ENCODE data around the gene GPR84. TPM values are rescaled to one million over a fixed set of nuclear protein-coding genes. Genes with fewer than 3 reads are reported as not detected.

The GPR84 gene
- total and polyA plus RNA-seq, 4 experiments from 2014 or later: 0.36 TPM; not detected in 3

GRCh38 chr12:54360717-54361456 is 3.4 kb downstream of the GPR84 start:
- H3K36me3 ChIP-seq (ENCODE audit: insufficient read depth, low read length): no peaks in the 10 kb centered on the region
- Mint-ChIP-seq H3K9me3 (no peaks in the 10 kb centered on the region), H3K27me3 (no peaks in the 10 kb centered on the region), H3K27ac (peak overlapping the region in 5 of 7 donors; percentile 30 to 88 (median 77)), H3K4me3 (peak overlapping the region in 4 of 8 donors; percentile 45 to 67 (median 56)), H3K4me1 (peaks cover 14 to 26% (median 22%) of the 10 kb centered on the region in 4 donors), H3K36me3 (no peaks in the 10 kb centered on the region)
- no peaks in the 10 kb centered on the region for H3K27me3 ChIP-seq (ENCODE audit: insufficient read depth, low read length)
- peaks cover 44% of the 10 kb centered on the region for H3K4me1 ChIP-seq (ENCODE audit: insufficient read depth, low read length)
- H3K4me3 ChIP-seq (ENCODE audit: low read length in 2 of 2): no peak overlapping the region
- peak in 3 of 5 donors; percentile 28 to 48 (median 43) for DNase-seq
- CTCF ChIA-PET (ENCODE audit: partially characterized antibody): interaction anchor here (0.8 to 6.6 kb wide), 17 partner anchors 18 to 145 kb away, joined by 3 to 110 read pairs (median 6); partner anchors contain the start of genes COPZ1 and NCKAP1L
- H3K27ac ChIP-seq (ENCODE audit: low read depth, low read length): no peak overlapping the region
- POLR2A ChIA-PET (ENCODE audit: partially characterized antibody): interaction anchor here (0.8 to 3.3 kb wide), 6 partner anchors 18 to 81 kb away, joined by 3 to 17 read pairs (median 3); partner anchors contain the start of genes COPZ1 and HNRNPA1
- H3K9me3 ChIP-seq (ENCODE audit: control insufficient read depth in 1 of 2, low read length in 2 of 2): no peaks in the 10 kb centered on the region
- intact Hi-C loops (cut with micrococcal nuclease): no loop called here

GRCh38 chr12:54359762-54360351 is 4.4 kb downstream of the GPR84 start:
- Mint-ChIP-seq H3K4me3 (peak overlapping the region in 1 of 8 donors; percentile 60), H3K27ac (peak overlapping the region in 1 of 7 donors; percentile 52), H3K27me3 (no peaks in the 10 kb centered on the region), H3K36me3 (peaks cover 0 to 3% of the 10 kb centered on the region in 2 donors), H3K4me1 (peaks cover 14 to 25% (median 21%) of the 10 kb centered on the region in 4 donors), H3K9me3 (no peaks in the 10 kb centered on the region)
- DNase-seq: no peak
- POLR2A ChIA-PET (ENCODE audit: partially characterized antibody): interaction anchor here (0.8 to 4.0 kb wide), 26 partner anchors 8 to 858 kb away, joined by 3 to 62 read pairs (median 7); partner anchors contain the start of genes CBX5, COPZ1, HNRNPA1 and ITGA5
- Histone ChIP-seq H3K4me1 (ENCODE audit: insufficient read depth, low read length) (peaks cover 43% of the 10 kb centered on the region), H3K27ac (ENCODE audit: low read depth, low read length) (peak overlapping the region; percentile 95), H3K9me3 (ENCODE audit: control insufficient read depth in 1 of 2, low read length in 2 of 2) (no peaks in the 10 kb centered on the region), H3K27me3 (ENCODE audit: insufficient read depth, low read length) (no peaks in the 10 kb centered on the region), H3K4me3 (ENCODE audit: low read length in 2 of 2) (peak overlapping the region; percentile 83 to 91), H3K36me3 (ENCODE audit: insufficient read depth, low read length) (no peaks in the 10 kb centered on the region)
- intact Hi-C loops (cut with micrococcal nuclease): loop anchor here (1.0 to 10.0 kb wide), 7 partner anchors 8 to 365 kb away; partner anchors contain the start of genes CBX5, COPZ1 and HNRNPA1
- CTCF ChIA-PET (ENCODE audit: partially characterized antibody): interaction anchor here (0.7 to 6.6 kb wide), 16 partner anchors 9 to 145 kb away, joined by 3 to 110 read pairs (median 6); partner anchors contain the start of gene COPZ1

- Histone ChIP-seq H3K4me3 (ENCODE audit: low read length in 2 of 2) (peak overlapping the region; percentile 87 to 91), H3K9me3 (ENCODE audit: control insufficient read depth in 1 of 2, low read length in 2 of 2) (no peaks in the 10 kb centered on the region), H3K27me3 (ENCODE audit: insufficient read depth, low read length) (no peaks in the 10 kb centered on the region), H3K27ac (ENCODE audit: low read depth, low read length) (peak overlapping the region; percentile 95), H3K36me3 (ENCODE audit: insufficient read depth, low read length) (no peaks in the 10 kb centered on the region), H3K4me1 (ENCODE audit: insufficient read depth, low read length) (peaks cover 36% of the 10 kb centered on the region)
- Mint-ChIP-seq H3K4me1 (peaks cover 10 to 18% (median 14%) of the 10 kb centered on the region in 4 donors), H3K27ac (no peak overlapping the region), H3K9me3 (no peaks in the 10 kb centered on the region), H3K36me3 (peaks cover 0 to 5% of the 10 kb centered on the region in 2 donors), H3K27me3 (no peaks in the 10 kb centered on the region), H3K4me3 (no peak overlapping the region)
- CTCF ChIA-PET (ENCODE audit: partially characterized antibody): interaction anchor here (0.7 to 6.6 kb wide), 17 partner anchors 9 to 144 kb away, joined by 3 to 110 read pairs (median 5); partner anchors contain the start of gene COPZ1
- POLR2A ChIA-PET (ENCODE audit: partially characterized antibody): interaction anchor here (0.6 to 4.0 kb wide), 28 partner anchors 8 to 858 kb away, joined by 3 to 62 read pairs (median 6); partner anchors contain the start of genes CBX5, COPZ1, HNRNPA1 and ITGA5
- intact Hi-C loops (cut with micrococcal nuclease): loop anchor here (1.0 to 10.0 kb wide), 7 partner anchors 9 to 364 kb away; partner anchors contain the start of genes CBX5, COPZ1 and HNRNPA1
- DNase-seq: peak; percentile 93 to 99 (median 95)
These were observed 5.1 kb downstream of the GPR84 start for GRCh38 chr12:54358945-54359761.

- Mint-ChIP-seq H3K4me1 (peaks cover 4 to 11% (median 7%) of the 10 kb centered on the region in 4 donors), H3K9me3 (no peaks in the 10 kb centered on the region), H3K4me3 (no peak overlapping the region), H3K27ac (no peak overlapping the region), H3K36me3 (peaks cover 0 to 5% of the 10 kb centered on the region in 2 donors), H3K27me3 (no peaks in the 10 kb centered on the region)
- Histone ChIP-seq H3K4me1 (ENCODE audit: insufficient read depth, low read length) (peaks cover 28% of the 10 kb centered on the region), H3K27me3 (ENCODE audit: insufficient read depth, low read length) (no peaks in the 10 kb centered on the region), H3K9me3 (ENCODE audit: control insufficient read depth in 1 of 2, low read length in 2 of 2) (no peaks in the 10 kb centered on the region), H3K27ac (ENCODE audit: low read depth, low read length) (peak overlapping the region; percentile 95), H3K36me3 (ENCODE audit: insufficient read depth, low read length) (no peaks in the 10 kb centered on the region), H3K4me3 (ENCODE audit: low read length in 2 of 2) (peak overlapping the region; percentile 87 to 91)
- peak; percentile 38 to 78 (median 49) for DNase-seq
- ChIA-PET CTCF (ENCODE audit: partially characterized antibody) (interaction anchor here (0.7 to 6.6 kb wide), 19 partner anchors 10 to 144 kb away, joined by 3 to 110 read pairs (median 10); partner anchors contain the start of gene COPZ1), POLR2A (ENCODE audit: partially characterized antibody) (interaction anchor here (0.9 to 4.0 kb wide), 24 partner anchors 7 to 857 kb away, joined by 3 to 62 read pairs (median 7); partner anchors contain the start of genes CBX5, COPZ1, HNRNPA1 and ITGA5)
- intact Hi-C loops (cut with micrococcal nuclease): loop anchor here (2.0 to 10.0 kb wide), 3 partner anchors 108 to 364 kb away; no protein-coding TSS in a partner anchor
These were observed 5.9 kb downstream of the GPR84 start for GRCh38 chr12:54358191-54358944.

- peak overlapping the region in 4 of 7 donors; percentile 8 to 60 (median 26) for H3K27ac Mint-ChIP-seq
These were observed 6.6 kb downstream of the GPR84 start for GRCh38 chr12:54357506-54358190.

More at GRCh38 chr12:54357506-54358190, 6.6 kb downstream of the GPR84 start:
- DNase-seq: no peak
- Histone ChIP-seq H3K27ac (ENCODE audit: low read depth, low read length) (peak overlapping the region; percentile 95), H3K4me3 (ENCODE audit: low read length in 2 of 2) (no peak overlapping the region), H3K36me3 (ENCODE audit: insufficient read depth, low read length) (no peaks in the 10 kb centered on the region), H3K4me1 (ENCODE audit: insufficient read depth, low read length) (peaks cover 29% of the 10 kb centered on the region), H3K9me3 (ENCODE audit: control insufficient read depth in 1 of 2, low read length in 2 of 2) (no peaks in the 10 kb centered on the region), H3K27me3 (ENCODE audit: insufficient read depth, low read length) (no peaks in the 10 kb centered on the region)
- Mint-ChIP-seq H3K27me3 (no peaks in the 10 kb centered on the region), H3K4me3 (no peak overlapping the region), H3K9me3 (no peaks in the 10 kb centered on the region), H3K4me1 (peaks cover 4 to 12% (median 6%) of the 10 kb centered on the region in 4 donors), H3K36me3 (peaks cover 0 to 5% of the 10 kb centered on the region in 2 donors)
- POLR2A ChIA-PET (ENCODE audit: partially characterized antibody): interaction anchor here (1.2 to 4.0 kb wide), 11 partner anchors 9 to 109 kb away, joined by 3 to 62 read pairs (median 14); partner anchors contain the start of genes CBX5, COPZ1 and HNRNPA1
- intact Hi-C loops (cut with micrococcal nuclease): loop anchor here (2.0 to 10.0 kb wide), 3 partner anchors 107 to 363 kb away; no protein-coding TSS in a partner anchor
- CTCF ChIA-PET (ENCODE audit: partially characterized antibody): interaction anchor here (0.7 to 6.6 kb wide), 14 partner anchors 11 to 144 kb away, joined by 3 to 110 read pairs (median 9); partner anchors contain the start of gene COPZ1
